Karpas-422 (cell line): ENCODE measurements around the gene NUMA1. TPM values are rescaled to one million over a fixed set of nuclear protein-coding genes. Genes with fewer than 3 reads are reported as not detected.

Experiments used
- DNase-seq: peaks from one replicate; pipeline ENCODE4 v3.0.0-alpha.2; 2015
- H2AFZ ChIP-seq: fragments of 200-600 bp; sonication (generic); 2 replicates; pipeline ENCODE4 v1.6.1; 2014; ENCODE audit warnings: antibody characterized with exemption, low read length, mixed read lengths
- H3K27ac ChIP-seq: fragments of 200-600 bp; sonication (generic); 2 replicates; pipeline ENCODE4 v1.5.1; 2014; ENCODE audit warnings: mild to moderate bottlenecking, low read length, moderate library complexity
- H3K27me3 ChIP-seq: fragments of 200-600 bp; sonication (generic); 2 replicates; pipeline ENCODE4 v1.6.1; 2014; ENCODE audit warnings: low read length, mixed read lengths
- H3K36me3 ChIP-seq: fragments of 200-600 bp; sonication (generic); 2 replicates; pipeline ENCODE4 v1.6.1; 2014; ENCODE audit warnings: low read length, mixed read lengths; ENCODE audit not compliant: insufficient read depth
- H3K4me1 ChIP-seq: fragments of 200-600 bp; sonication (generic); 2 replicates; pipeline ENCODE4 v1.6.1; 2014; ENCODE audit warnings: mild to moderate bottlenecking, low read length, mixed read lengths
- H3K4me2 ChIP-seq: fragments of 200-600 bp; sonication (generic); 2 replicates; pipeline ENCODE4 v1.6.1; 2014; ENCODE audit warnings: low read length, low read depth, mild to moderate bottlenecking; ENCODE audit not compliant: poor library complexity, severe bottlenecking
- H3K4me3 ChIP-seq: fragments of 200-600 bp; sonication (generic); 2 replicates; pipeline ENCODE4 v1.5.1; 2014; ENCODE audit warnings: mild to moderate bottlenecking, antibody characterized with exemption, low read length, mixed read lengths
- H3K79me2 ChIP-seq: fragments of 200-600 bp; sonication (generic); 2 replicates; pipeline ENCODE4 v1.6.1; 2014; ENCODE audit warnings: mild to moderate bottlenecking, low read length, mixed read lengths
- H3K9ac ChIP-seq: fragments of 200-600 bp; sonication (generic); 2 replicates; pipeline ENCODE4 v1.6.0; 2014; ENCODE audit warnings: low read length
- H3K9me2 ChIP-seq: fragments of 200-600 bp; sonication (generic), shearing (Covaris generic); replicated peaks from 2 replicates; pipeline ENCODE4 v1.6.0; 2014; ENCODE audit warnings: mild to moderate bottlenecking, low read length, moderate library complexity; ENCODE audit not compliant: insufficient read depth
- H3K9me3 ChIP-seq: fragments of 300-700, 200-600 bp; sonication (generic); 2 replicates; pipeline ENCODE4 v1.6.1; 2014; ENCODE audit warnings: low read length, mixed read lengths
- H4K20me1 ChIP-seq: fragments of 200-600 bp; sonication (generic); 2 replicates; pipeline ENCODE4 v1.6.1; 2014; ENCODE audit warnings: mild to moderate bottlenecking, antibody characterized with exemption, low read length, low read depth; ENCODE audit not compliant: insufficient read depth
- total RNA-seq: library from RNA; depleted of rRNA; stranded (reverse); fragments of >200 nt; shearing (Covaris generic); gene quantifications from 2 replicates; pipeline ENCODE4 v1.2.3, GENCODE V29; 2014; ENCODE audit warnings: low replicate concordance

Gene NUMA1
- total RNA-seq, 1 experiment from 2014 or later: 29.0 TPM

GRCh38 chr11:72088076-72088808, 7.9 kb upstream of the NUMA1 start:
- Histone ChIP-seq H3K9me3 (no peaks in the 10 kb centered on the region), H3K9ac (no peak overlapping the region), H3K79me2 (no peaks in the 10 kb centered on the region), H4K20me1 (peaks cover 5% of the 10 kb centered on the region; the same call in 1 of the 2 replicates), H3K4me2 (no peak overlapping the region), H3K27ac (no peak overlapping the region), H3K4me1 (peaks cover 14% of the 10 kb centered on the region), H3K9me2 (no peaks in the 10 kb centered on the region), H3K27me3 (no peaks in the 10 kb centered on the region), H3K36me3 (no peaks in the 10 kb centered on the region), H3K4me3 (no peak overlapping the region), H2AFZ (no peak overlapping the region)
- DNase-seq: no peak

GRCh38 chr11:72085621-72086351, 5.4 kb upstream of the NUMA1 start:
- Histone ChIP-seq H2AFZ (no peak overlapping the region), H3K36me3 (no peaks in the 10 kb centered on the region), H3K9me2 (no peaks in the 10 kb centered on the region), H3K4me3 (no peak overlapping the region), H3K4me1 (peaks cover 12% of the 10 kb centered on the region), H3K27me3 (no peaks in the 10 kb centered on the region), H4K20me1 (peaks cover 5% of the 10 kb centered on the region; the same call in 1 of the 2 replicates), H3K79me2 (no peaks in the 10 kb centered on the region), H3K4me2 (no peak overlapping the region), H3K9ac (no peak overlapping the region), H3K27ac (no peak overlapping the region), H3K9me3 (no peaks in the 10 kb centered on the region)
- no peak for DNase-seq

GRCh38 chr11:72084965-72085364, 4.6 kb upstream of the NUMA1 start:
- H3K4me2 ChIP-seq: no peak overlapping the region
- no peaks in the 10 kb centered on the region for H3K79me2 ChIP-seq
- H3K36me3 ChIP-seq: no peaks in the 10 kb centered on the region
- H3K4me3 ChIP-seq: no peak overlapping the region
- no peaks in the 10 kb centered on the region for H3K9me2 ChIP-seq
- H3K27me3 ChIP-seq: no peaks in the 10 kb centered on the region
- H2AFZ ChIP-seq: no peak overlapping the region
- H3K27ac ChIP-seq: no peak overlapping the region
- H3K9ac ChIP-seq: no peak overlapping the region
- no peaks in the 10 kb centered on the region for H3K9me3 ChIP-seq
- no peak for DNase-seq
- peaks cover 12% of the 10 kb centered on the region for H3K4me1 ChIP-seq
- peaks cover 5% of the 10 kb centered on the region; the same call in 1 of the 2 replicates for H4K20me1 ChIP-seq

GRCh38 chr11:72084076-72084475, 3.7 kb upstream of the NUMA1 start:
- Histone ChIP-seq H3K4me1 (peaks cover 19% of the 10 kb centered on the region), H3K4me3 (no peak overlapping the region), H3K27me3 (no peaks in the 10 kb centered on the region), H3K9me3 (no peaks in the 10 kb centered on the region), H3K9ac (no peak overlapping the region), H3K79me2 (peaks cover 8% of the 10 kb centered on the region), H3K9me2 (no peaks in the 10 kb centered on the region), H3K36me3 (no peaks in the 10 kb centered on the region), H4K20me1 (peaks cover 5% of the 10 kb centered on the region; the same call in 1 of the 2 replicates), H2AFZ (no peak overlapping the region), H3K4me2 (no peak overlapping the region), H3K27ac (no peak overlapping the region)
- DNase-seq: no peak

GRCh38 chr11:72083414-72083813, 3.1 kb upstream of the NUMA1 start:
- Histone ChIP-seq H2AFZ (no peak overlapping the region), H3K27ac (no peak overlapping the region), H3K9me2 (no peaks in the 10 kb centered on the region), H3K4me1 (peaks cover 26% of the 10 kb centered on the region), H3K4me3 (no peak overlapping the region), H3K9me3 (no peaks in the 10 kb centered on the region), H3K79me2 (peaks cover 15% of the 10 kb centered on the region), H3K4me2 (no peak overlapping the region), H3K36me3 (no peaks in the 10 kb centered on the region), H3K9ac (no peak overlapping the region), H4K20me1 (peaks cover 6% of the 10 kb centered on the region), H3K27me3 (no peaks in the 10 kb centered on the region)
- no peak for DNase-seq

- Histone ChIP-seq H3K36me3 (no peaks in the 10 kb centered on the region), H3K4me2 (no peak overlapping the region), H3K79me2 (peaks cover 28% of the 10 kb centered on the region), H3K4me3 (no peak overlapping the region), H2AFZ (no peak overlapping the region), H3K27me3 (no peaks in the 10 kb centered on the region), H3K9me2 (no peaks in the 10 kb centered on the region), H4K20me1 (peaks cover 11% of the 10 kb centered on the region), H3K9me3 (no peaks in the 10 kb centered on the region), H3K27ac (no peak overlapping the region), H3K9ac (no peak overlapping the region), H3K4me1 (peaks cover 23% of the 10 kb centered on the region)
- DNase-seq: no peak
Measured at GRCh38 chr11:72081821-72082453, 1.6 kb upstream of the NUMA1 start.

GRCh38 chr11:72081184-72081644, 872 bp upstream of the NUMA1 start:
- Histone ChIP-seq H3K4me3 (peak overlapping the region; percentile 70), H3K36me3 (no peaks in the 10 kb centered on the region), H2AFZ (peak overlapping the region; percentile 88; the same call in 1 of the 2 replicates)

More at GRCh38 chr11:72081184-72081644, 872 bp upstream of the NUMA1 start:
- Histone ChIP-seq H3K27ac (no peak overlapping the region), H3K27me3 (no peaks in the 10 kb centered on the region), H3K4me1 (peaks cover 22% of the 10 kb centered on the region), H4K20me1 (peaks cover 7% of the 10 kb centered on the region; the same call in 1 of the 2 replicates), H3K9me2 (no peaks in the 10 kb centered on the region), H3K79me2 (peaks cover 32% of the 10 kb centered on the region), H3K4me2 (peak overlapping the region; percentile 73), H3K9me3 (no peaks in the 10 kb centered on the region), H3K9ac (peak overlapping the region; percentile 65)
- no peak for DNase-seq
